Natural killer cell (primary cell): ENCODE results near the gene C14orf132. TPM values are rescaled to one million over a fixed set of nuclear protein-coding genes. Genes with fewer than 3 reads are reported as not detected.

Source experiments
- ATAC-seq, 3 donors: fragments of 150-1000 bp in 2 of 3; fragments of 200-7000 bp in 1 of 3; cut with Tn5 transposase; 1 replicate in 1 of 3; 2 replicates in 2 of 3; pipeline ENCODE4 v1.10.0; 2021; ENCODE audit warnings: mild to moderate bottlenecking in 2 of 3, moderate library complexity in 2 of 3
- DNase-seq, 2 donors: peaks; one replicate each; pipeline versions ENCODE4 v3.0.0 to v3.0.0-alpha.2; 2013 to 2021; ENCODE audit warnings: mixed read lengths in 1 of 2
- H3K27ac ChIP-seq: one replicate; pipeline ENCODE4 v1.5.1; 2013; ENCODE audit warnings: mild to moderate bottlenecking, low read length
- H3K27me3 ChIP-seq: one replicate; pipeline ENCODE4 v1.6.1; 2013; ENCODE audit warnings: low read length; ENCODE audit not compliant: control insufficient read depth, insufficient read depth
- H3K36me3 ChIP-seq: one replicate; pipeline ENCODE4 v1.6.1; 2013; ENCODE audit warnings: low read length; ENCODE audit not compliant: control insufficient read depth, insufficient read depth
- H3K4me1 ChIP-seq: one replicate; pipeline ENCODE4 v1.6.1; 2013; ENCODE audit warnings: low read length; ENCODE audit not compliant: control insufficient read depth, insufficient read depth
- H3K4me3 ChIP-seq: one replicate; pipeline ENCODE4 v1.5.1; 2013; ENCODE audit warnings: low read length
- H3K9me3 ChIP-seq: one replicate; pipeline ENCODE4 v1.6.1; 2013; ENCODE audit warnings: low read length; ENCODE audit not compliant: control insufficient read depth, insufficient read depth
- H3K27ac Mint-ChIP-seq, 2 donors: one replicate each; pipeline ENCODE4 v1.8.0; 2022; ENCODE audit warnings: mild to moderate bottlenecking in 2 of 2, mixed read lengths in 2 of 2, moderate library complexity in 1 of 2
- H3K27me3 Mint-ChIP-seq, 2 donors: one replicate each; pipeline ENCODE4 v1.8.0; 2022; ENCODE audit warnings: low read depth in 2 of 2, mixed read lengths in 2 of 2
- H3K36me3 Mint-ChIP-seq: one replicate; pipeline ENCODE4 v1.8.0; 2022; ENCODE audit warnings: mixed read lengths
- H3K4me1 Mint-ChIP-seq, 2 donors: one replicate each; pipeline ENCODE4 v1.8.0; 2022; ENCODE audit warnings: mixed read lengths in 2 of 2
- H3K4me3 Mint-ChIP-seq: one replicate; pipeline ENCODE4 v1.8.0; 2022; ENCODE audit warnings: mild to moderate bottlenecking, moderate library complexity, mixed read lengths
- H3K9me3 Mint-ChIP-seq, 2 donors: one replicate each; pipeline ENCODE4 v1.8.0; 2022; ENCODE audit warnings: mixed read lengths in 2 of 2
- WGBS: methylation state at CpG from one replicate; pipeline ENCODE4 v1.1.7; 2013; ENCODE audit warnings: missing lambda C conversion rate; ENCODE audit not compliant: insufficient coverage; 5-methylcytosine and 5-hydroxymethylcytosine counted together
- intact Hi-C: fragments of 100-400 bp; cut with micrococcal nuclease; formaldehyde crosslinking; loops from one replicate; pipeline ENCODE4 v1.14.2; 2022
- total RNA-seq, 4 donors: library from RNA; stranded (reverse); fragments of 120-200 nt in 1 of 4; gene quantifications; one replicate each; pipeline versions ENCODE4 v1.2.3 to v1.2.4, GENCODE V29; 2013 to 2022
- TF ChIP-seq, protein P1 (sequence below): fragments of 200-600 bp; IDR thresholded peaks from one replicate; pipeline ENCODE4 v1.8.0; 2022; ENCODE audit warnings: antibody characterized with exemption

Gene C14orf132
- total RNA-seq, 3 donors from 2014 or later (not counting 1 experiment from before 2014, with no cell fraction given), result 0.07 to 0.23 TPM; not detected in 1

GRCh38 chr14:96051642-96052540, 12.7 kb downstream of the C14orf132 start:
- Histone ChIP-seq H3K4me1 (no peaks in the 10 kb centered on the region), H3K9me3 (no peaks in the 10 kb centered on the region), H3K36me3 (no peaks in the 10 kb centered on the region), H3K27ac (no peak overlapping the region), H3K27me3 (no peaks in the 10 kb centered on the region), H3K4me3 (no peak overlapping the region)
- Mint-ChIP-seq H3K27ac (no peak overlapping the region), H3K36me3 (no peaks in the 10 kb centered on the region), H3K9me3 (no peaks in the 10 kb centered on the region), H3K4me1 (no peaks in the 10 kb centered on the region), H3K27me3 (peaks cover 4 to 28% of the 10 kb centered on the region in 2 donors), H3K4me3 (no peak overlapping the region)
- intact Hi-C loops, result no loop called here
- TF ChIP-seq, protein P1, sequence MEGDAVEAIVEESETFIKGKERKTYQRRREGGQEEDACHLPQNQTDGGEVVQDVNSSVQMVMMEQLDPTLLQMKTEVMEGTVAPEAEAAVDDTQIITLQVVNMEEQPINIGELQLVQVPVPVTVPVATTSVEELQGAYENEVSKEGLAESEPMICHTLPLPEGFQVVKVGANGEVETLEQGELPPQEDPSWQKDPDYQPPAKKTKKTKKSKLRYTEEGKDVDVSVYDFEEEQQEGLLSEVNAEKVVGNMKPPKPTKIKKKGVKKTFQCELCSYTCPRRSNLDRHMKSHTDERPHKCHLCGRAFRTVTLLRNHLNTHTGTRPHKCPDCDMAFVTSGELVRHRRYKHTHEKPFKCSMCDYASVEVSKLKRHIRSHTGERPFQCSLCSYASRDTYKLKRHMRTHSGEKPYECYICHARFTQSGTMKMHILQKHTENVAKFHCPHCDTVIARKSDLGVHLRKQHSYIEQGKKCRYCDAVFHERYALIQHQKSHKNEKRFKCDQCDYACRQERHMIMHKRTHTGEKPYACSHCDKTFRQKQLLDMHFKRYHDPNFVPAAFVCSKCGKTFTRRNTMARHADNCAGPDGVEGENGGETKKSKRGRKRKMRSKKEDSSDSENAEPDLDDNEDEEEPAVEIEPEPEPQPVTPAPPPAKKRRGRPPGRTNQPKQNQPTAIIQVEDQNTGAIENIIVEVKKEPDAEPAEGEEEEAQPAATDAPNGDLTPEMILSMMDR, result no peak
- ATAC-seq (no peak), DNase-seq (peak in 1 of 2 donors; percentile 22)
- 72% methylated on average over 13 of the region's 14 CpGs for WGBS

DNA sequence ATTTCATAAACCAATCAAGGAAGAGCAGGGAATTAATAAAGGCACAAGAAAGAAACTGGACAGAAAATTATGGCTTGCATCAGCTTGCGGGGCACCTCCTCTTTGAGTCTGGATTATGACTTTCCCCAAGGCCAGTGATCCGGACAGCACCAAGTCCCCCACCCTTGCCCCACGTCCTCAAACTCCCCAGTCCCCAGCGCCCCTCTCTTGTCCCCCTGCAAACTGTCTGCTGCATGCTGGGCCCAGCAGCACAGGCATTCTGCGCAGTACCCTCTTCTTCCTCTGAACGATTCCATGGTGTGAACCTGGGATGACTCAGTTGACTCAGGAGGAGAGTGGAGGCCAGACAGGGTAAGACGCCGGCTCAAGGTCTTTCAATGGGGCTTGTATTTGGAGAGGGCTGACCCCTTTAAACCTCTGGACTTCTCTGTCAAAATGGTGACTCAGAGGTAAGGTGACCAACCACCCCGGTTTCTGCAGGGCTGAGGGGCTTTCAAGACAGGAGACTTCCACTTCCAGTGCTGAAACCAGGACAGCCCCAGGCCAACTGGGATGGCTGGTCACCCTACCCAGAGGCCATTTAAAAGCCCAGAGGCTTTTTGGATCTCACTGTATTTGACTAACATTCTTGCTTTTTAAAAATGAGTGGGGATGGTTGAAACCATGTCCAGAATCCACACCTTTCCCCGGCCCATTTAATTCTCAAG, 13.5 kb downstream of the C14orf132 start:
- no peak for DNase-seq
- H3K4me1 ChIP-seq, result no peaks in the 10 kb centered on the region
- H3K27me3 ChIP-seq, result no peaks in the 10 kb centered on the region
- peaks cover 4 to 28% of the 10 kb centered on the region in 2 donors for H3K27me3 Mint-ChIP-seq
- no peak for ATAC-seq
- no peak overlapping the region for H3K27ac Mint-ChIP-seq
- 82% methylated on average over 10 of the region's 10 CpGs for WGBS
- no peaks in the 10 kb centered on the region for H3K9me3 ChIP-seq
- no peaks in the 10 kb centered on the region for H3K4me1 Mint-ChIP-seq
- H3K36me3 Mint-ChIP-seq, result no peaks in the 10 kb centered on the region
- H3K4me3 ChIP-seq, result no peak overlapping the region
- H3K36me3 ChIP-seq, result no peaks in the 10 kb centered on the region
- H3K4me3 Mint-ChIP-seq, result no peak overlapping the region
- TF ChIP-seq, protein P1, result no peak
- no peaks in the 10 kb centered on the region for H3K9me3 Mint-ChIP-seq
- no peak overlapping the region for H3K27ac ChIP-seq
- intact Hi-C loops, result no loop called here

DNA sequence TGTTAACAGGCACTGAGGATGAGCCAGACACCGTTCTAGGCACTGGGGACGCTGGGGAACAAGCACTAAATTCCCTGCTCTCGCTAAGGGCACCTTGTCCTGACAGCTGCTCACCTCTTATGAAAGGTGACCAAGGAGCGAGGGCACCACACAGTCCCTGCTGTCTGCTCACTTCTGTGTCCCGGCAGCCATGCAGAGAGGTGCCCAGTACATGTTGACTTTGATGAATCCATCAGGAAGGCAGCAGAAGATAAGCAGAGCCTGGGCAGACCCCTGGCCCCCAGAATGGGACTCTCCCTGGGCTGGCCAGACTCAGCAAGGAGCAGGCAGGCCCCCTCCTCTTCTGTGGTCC, 14.1 kb downstream of the C14orf132 start:
- ATAC-seq (no peak), DNase-seq (no peak)
- TF ChIP-seq, protein P1, result no peak
- no peak overlapping the region for H3K4me3 ChIP-seq
- no peak overlapping the region for H3K27ac ChIP-seq
- no peaks in the 10 kb centered on the region for H3K9me3 Mint-ChIP-seq
- H3K4me3 Mint-ChIP-seq, result no peak overlapping the region
- H3K9me3 ChIP-seq, result no peaks in the 10 kb centered on the region
- H3K36me3 Mint-ChIP-seq, result no peaks in the 10 kb centered on the region
- no peaks in the 10 kb centered on the region for H3K4me1 ChIP-seq
- no peak overlapping the region for H3K27ac Mint-ChIP-seq
- WGBS, result 65% methylated on average over 5 of the region's 5 CpGs
- no peaks in the 10 kb centered on the region for H3K4me1 Mint-ChIP-seq
- H3K36me3 ChIP-seq, result no peaks in the 10 kb centered on the region
- no peaks in the 10 kb centered on the region for H3K27me3 ChIP-seq
- intact Hi-C loops, result no loop called here
- peaks cover 4 to 28% of the 10 kb centered on the region in 2 donors for H3K27me3 Mint-ChIP-seq
